Measurements from ENCODE around the gene CHD9NB.

Gene CHD9NB

DNA sequence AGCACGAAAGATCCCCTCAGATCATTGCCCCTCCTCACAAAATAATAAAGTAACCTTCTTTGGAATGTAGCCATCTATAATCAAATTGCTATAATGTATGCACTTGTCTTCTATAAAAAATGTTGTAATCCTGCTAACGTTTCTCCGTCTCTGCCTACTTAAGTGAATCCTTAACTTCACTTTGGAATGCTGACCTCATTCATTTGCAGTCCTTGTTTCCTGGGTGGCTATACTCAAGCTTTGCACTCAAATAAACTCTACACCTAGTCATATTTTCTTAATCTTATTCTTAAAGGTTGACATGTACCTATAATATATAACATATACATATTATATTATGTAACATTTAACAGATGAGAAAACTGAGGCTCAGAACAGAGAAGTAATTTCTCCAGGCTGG, 22.7 kb downstream of the CHD9NB start:
- no peak for DNase-seq (ENCODE audit: low read depth)

DNA sequence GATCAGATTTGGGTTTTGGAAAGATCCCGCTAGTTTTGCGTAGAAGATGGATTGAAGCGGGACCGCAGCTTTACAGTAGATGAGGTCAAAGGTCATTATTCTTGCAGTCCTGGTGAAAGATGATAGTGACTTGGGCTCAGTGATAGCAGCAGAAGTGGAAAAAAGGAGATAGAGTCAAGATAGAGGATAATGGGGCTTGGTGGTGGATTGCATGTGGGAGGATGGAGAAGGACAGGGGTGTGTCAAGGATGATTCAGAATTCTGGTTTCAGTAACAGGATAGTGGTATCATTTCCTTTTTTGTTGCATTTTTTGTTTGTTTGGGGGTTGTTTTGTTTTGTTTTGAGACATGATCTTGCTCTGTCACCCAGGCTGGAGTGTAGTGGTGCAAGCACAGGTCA, 28.7 kb downstream of the CHD9NB start:
- DNase-seq (ENCODE audit: low read depth): no peak

DNA sequence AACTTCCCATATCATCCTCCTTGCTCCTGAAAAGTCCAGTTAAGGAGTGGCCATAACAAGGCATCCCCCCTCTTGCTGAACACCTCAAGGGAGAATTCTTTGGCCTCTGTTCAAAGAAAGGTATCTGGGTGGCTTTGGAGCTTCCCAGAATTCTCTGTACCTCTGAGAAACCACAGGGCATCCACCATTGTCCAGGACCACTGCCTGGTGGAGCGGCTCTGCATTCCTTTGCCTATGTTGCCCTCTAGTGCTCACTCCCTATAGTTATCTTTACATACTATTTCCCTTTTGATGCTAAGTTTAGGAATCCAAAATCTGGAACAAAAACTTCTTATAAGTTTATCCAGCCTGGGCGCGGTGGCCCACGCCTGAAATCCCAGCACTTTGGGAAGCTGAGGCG, 30.3 kb downstream of the CHD9NB start:
- DNase-seq (ENCODE audit: low read depth): no peak

DNA sequence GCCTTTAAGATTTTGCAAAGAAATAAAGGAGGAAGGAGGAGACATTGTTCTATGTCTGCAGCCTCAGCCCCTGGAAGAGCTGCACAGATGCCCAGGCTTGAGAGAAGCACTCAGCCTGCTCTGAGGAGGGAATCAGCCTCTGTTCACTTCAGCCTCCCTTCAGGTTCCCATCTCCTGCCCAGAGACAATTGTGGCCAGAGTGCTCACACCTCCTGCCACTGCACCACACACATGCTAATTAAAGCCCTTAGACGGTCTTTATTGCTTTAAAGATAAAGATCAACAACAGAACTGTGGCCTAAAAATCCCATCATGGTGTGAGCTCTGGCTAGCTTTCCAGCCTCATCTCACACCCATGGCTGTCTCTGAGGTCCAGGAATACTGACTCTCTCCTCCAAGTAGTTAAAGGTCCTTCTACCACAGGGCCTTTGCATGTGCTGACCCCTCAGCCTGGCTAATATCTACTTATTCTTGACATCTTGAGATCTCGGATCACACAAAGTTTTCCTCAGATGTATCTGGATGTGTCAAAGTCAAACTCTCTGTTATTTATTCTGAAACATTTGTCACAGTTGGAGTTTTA, 33.8 kb downstream of the CHD9NB start:
- DNase-seq (ENCODE audit: low read depth): no peak

DNA sequence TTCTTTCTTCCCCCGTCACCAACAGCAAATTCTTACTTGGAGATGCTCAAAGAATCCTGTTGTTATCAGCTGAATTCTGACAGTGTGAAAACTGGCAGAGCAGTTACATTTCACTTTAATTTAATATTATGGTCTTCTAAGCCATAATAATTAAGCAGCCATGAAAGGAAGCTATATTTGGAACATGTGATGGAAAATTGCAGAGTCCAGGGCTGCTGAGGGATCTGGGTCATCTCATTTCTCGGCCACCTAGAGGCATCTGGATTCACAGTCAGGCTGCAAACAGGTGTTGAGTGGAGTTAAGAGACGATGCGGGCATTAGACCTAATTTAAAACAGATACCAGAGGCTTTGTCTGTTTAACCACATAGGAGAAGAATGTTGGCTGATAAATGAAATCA, 38.4 kb downstream of the CHD9NB start:
- DNase-seq (ENCODE audit: low read depth): no peak

DNA sequence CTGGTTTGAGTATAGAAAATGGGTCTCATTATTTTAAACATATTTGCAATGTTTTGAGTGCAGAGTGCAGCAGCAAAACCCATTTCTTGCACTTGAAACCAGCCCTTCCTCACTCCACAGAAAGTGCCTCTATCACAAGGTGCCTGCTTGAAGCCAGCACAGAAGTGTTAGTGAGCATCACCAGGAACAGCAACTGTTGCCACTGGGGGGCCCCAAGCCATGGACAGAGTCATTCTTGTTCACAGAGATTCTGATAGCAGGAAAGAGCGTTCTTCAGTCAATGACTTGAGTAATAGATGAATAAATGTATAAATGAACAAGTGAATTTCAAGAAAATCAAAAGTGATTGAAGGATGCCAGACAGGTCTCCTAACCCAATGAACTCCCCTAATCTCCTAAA, 45.6 kb downstream of the CHD9NB start:
- DNase-seq (ENCODE audit: low read depth): no peak

DNA sequence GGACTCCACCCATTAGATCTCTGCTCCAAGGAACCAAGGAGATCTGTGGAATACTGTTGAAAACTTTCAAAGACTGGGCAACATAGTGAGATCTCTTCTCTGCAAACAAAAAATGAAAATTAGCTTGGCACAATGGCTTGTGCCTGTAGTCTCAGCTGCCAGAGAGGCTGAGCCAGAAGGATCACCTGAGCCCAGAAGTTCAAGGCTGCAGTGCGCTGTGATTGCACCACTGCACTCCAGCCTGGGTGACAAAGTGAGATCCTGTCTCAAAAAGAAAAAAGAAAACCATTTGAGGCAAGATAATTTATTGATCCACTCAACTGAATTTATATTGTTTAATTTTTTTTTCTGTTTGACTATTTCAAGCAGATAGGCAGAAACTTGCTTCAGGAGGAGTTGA, 54.8 kb downstream of the CHD9NB start:
- no peak for DNase-seq (ENCODE audit: low read depth)

DNA sequence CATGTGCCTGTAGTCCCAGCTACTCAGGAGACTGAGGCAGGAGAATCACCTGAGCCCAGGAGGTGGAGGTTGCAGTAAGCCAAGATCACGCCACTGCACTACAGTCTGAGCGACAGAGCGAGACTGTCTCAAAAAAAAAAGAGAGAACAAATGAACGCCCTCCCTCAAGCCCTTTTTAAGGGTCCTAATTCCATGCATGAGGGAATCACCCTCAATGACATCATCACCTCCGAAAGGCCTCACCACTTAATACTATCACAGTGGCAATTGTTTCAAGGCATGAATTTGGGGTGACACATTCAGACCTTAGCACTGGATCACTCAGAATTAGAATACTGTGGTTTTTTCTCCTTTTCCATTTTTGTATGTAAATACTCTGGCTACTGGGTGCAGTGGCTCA, 57.8 kb downstream of the CHD9NB start:
- no peak for DNase-seq (ENCODE audit: low read depth)

DNA sequence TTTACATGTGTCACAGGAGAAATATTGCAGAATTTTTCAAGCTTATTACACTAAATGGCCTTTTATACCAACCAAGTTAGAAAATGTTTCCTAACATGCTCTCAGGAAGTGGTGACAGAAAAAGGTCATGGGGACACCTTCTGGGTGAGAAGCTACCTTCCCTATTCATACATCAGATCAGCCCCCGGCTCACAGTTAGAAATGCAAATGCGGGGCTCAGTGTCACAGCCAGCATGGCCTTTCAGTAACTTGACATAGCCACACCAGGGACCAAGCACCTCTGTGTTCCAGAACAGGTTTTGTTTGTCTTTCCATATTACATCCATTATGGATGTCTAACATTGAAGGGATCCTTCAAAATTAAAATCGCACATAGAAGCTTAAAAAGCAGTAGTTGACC, 59.5 kb downstream of the CHD9NB start:
- DNase-seq (ENCODE audit: low read depth): no peak

DNA sequence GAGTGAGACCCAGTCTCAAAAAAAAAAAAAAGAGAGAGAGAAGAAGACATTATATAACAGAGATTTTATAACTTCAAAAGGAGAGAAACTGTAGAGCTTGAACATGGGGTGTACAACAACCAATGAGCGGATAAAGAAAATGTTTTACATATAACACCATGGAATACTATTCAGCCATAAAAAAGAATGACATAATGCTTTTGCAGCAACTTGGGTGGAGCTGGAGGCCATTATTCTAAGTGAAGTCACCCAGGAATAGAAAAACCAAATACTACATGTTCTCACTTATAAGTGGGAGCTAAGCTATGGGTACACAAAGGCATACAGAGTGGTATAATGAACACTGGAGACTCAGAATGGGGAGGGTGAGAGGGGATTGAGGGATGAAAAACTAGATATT, 61.1 kb downstream of the CHD9NB start:
- no peak for DNase-seq (ENCODE audit: low read depth)

All from T-helper 22 cell (primary cell).